Measurements from ENCODE around the gene PLXNB2.

GRCh38 chr22:50343541-50343935, 36.1 kb upstream of the PLXNB2 start:
- TF ChIP-seq, protein P1, sequence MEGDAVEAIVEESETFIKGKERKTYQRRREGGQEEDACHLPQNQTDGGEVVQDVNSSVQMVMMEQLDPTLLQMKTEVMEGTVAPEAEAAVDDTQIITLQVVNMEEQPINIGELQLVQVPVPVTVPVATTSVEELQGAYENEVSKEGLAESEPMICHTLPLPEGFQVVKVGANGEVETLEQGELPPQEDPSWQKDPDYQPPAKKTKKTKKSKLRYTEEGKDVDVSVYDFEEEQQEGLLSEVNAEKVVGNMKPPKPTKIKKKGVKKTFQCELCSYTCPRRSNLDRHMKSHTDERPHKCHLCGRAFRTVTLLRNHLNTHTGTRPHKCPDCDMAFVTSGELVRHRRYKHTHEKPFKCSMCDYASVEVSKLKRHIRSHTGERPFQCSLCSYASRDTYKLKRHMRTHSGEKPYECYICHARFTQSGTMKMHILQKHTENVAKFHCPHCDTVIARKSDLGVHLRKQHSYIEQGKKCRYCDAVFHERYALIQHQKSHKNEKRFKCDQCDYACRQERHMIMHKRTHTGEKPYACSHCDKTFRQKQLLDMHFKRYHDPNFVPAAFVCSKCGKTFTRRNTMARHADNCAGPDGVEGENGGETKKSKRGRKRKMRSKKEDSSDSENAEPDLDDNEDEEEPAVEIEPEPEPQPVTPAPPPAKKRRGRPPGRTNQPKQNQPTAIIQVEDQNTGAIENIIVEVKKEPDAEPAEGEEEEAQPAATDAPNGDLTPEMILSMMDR (conservative IDR thresholded peaks at IDR 0.05; ENCODE audit: low read depth, low read length): no peak
- TF ChIP-seq CEBPB (IDR thresholded peaks at IDR 0.05; ENCODE audit: low read depth, low read length) (no peak), POLR2A (IDR thresholded peaks at IDR 0.05; ENCODE audit: low read depth, low read length) (no peak), SMC3 (IDR thresholded peaks at IDR 0.05; ENCODE audit: low read depth, low read length) (no peak), FOS (IDR thresholded peaks at IDR 0.05; ENCODE audit: low read depth, low read length) (no peak), MXI1 (IDR thresholded peaks at IDR 0.05; ENCODE audit: borderline replicate concordance, low read depth, low read length) (no peak), MAFK (IDR thresholded peaks at IDR 0.05; ENCODE audit: low read depth, low read length) (no peak), RAD21 (IDR thresholded peaks at IDR 0.05; ENCODE audit: low read length) (no peak), NFE2L2 (IDR thresholded peaks at IDR 0.05; ENCODE audit: low read depth, low read length) (no peak), BHLHE40 (IDR thresholded peaks at IDR 0.05; ENCODE audit: low read depth, low read length) (no peak), RFX5 (IDR thresholded peaks at IDR 0.05; ENCODE audit: low read depth, low read length) (no peak), ELK1 (IDR thresholded peaks at IDR 0.05; ENCODE audit: borderline replicate concordance, low read depth, low read length) (no peak), CHD1 (IDR thresholded peaks at IDR 0.05; ENCODE audit: low read depth, low read length) (no peak)
- TF ChIP-seq, protein P2, sequence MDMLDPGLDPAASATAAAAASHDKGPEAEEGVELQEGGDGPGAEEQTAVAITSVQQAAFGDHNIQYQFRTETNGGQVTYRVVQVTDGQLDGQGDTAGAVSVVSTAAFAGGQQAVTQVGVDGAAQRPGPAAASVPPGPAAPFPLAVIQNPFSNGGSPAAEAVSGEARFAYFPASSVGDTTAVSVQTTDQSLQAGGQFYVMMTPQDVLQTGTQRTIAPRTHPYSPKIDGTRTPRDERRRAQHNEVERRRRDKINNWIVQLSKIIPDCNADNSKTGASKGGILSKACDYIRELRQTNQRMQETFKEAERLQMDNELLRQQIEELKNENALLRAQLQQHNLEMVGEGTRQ (IDR thresholded peaks at IDR 0.05; ENCODE audit: low read depth, low read length): no peak
